Neural cell (in vitro differentiated cells): Measurements from ENCODE around the gene COLEC12. TPM values are rescaled to one million over a fixed set of nuclear protein-coding genes. Genes with fewer than 3 reads are reported as not detected.

ENCODE experiments used
- H2AFZ ChIP-seq: fragments of 200-600, 300-800 bp; sonication (generic), shearing (Covaris generic); 2 replicates; pipeline ENCODE4 v1.6.0; 2014; ENCODE audit warnings: low read depth, mild to moderate bottlenecking, antibody characterized with exemption, low read length, moderate library complexity
- H3F3A ChIP-seq: fragments of 200-600 bp; shearing (Covaris generic); 2 replicates; pipeline ENCODE4 v1.6.1; 2016; ENCODE audit warnings: mild to moderate bottlenecking, moderate library complexity, mixed read lengths, antibody characterized with exemption, low read length; ENCODE audit not compliant: insufficient read depth, poor library complexity, severe bottlenecking
- H3K27ac ChIP-seq: fragments of 200-600, 300-800 bp; sonication (generic), shearing (Covaris generic); 2 replicates; pipeline ENCODE4 v1.5.1; 2014; ENCODE audit warnings: mild to moderate bottlenecking, low read length, moderate library complexity
- H3K27me3 ChIP-seq: fragments of 300-800, 200-600 bp; sonication (generic), shearing (Covaris generic); 2 replicates; pipeline ENCODE4 v1.6.0; 2014; ENCODE audit warnings: mild to moderate bottlenecking, low read depth, low read length, moderate library complexity; ENCODE audit not compliant: insufficient read depth
- H3K36me3 ChIP-seq: fragments of 300-800, 200-600 bp; sonication (generic), shearing (Covaris generic); 2 replicates; pipeline ENCODE4 v1.5.1; 2014; ENCODE audit warnings: mild to moderate bottlenecking, antibody characterized with exemption, low read length, moderate library complexity; ENCODE audit not compliant: insufficient read depth
- H3K4me2 ChIP-seq: fragments of 300-800, 200-600 bp; sonication (generic), shearing (Covaris generic); 2 replicates; pipeline ENCODE4 v1.6.0; 2014; ENCODE audit warnings: mild to moderate bottlenecking, low read length
- H3K4me3 ChIP-seq: fragments of 300-800, 200-600 bp; sonication (generic), shearing (Covaris generic); 2 replicates; pipeline ENCODE4 v1.5.1; 2014; ENCODE audit warnings: mild to moderate bottlenecking, low read length, moderate library complexity
- H3K79me2 ChIP-seq: fragments of 200-600 bp; shearing (Covaris generic); replicated peaks from 2 replicates; pipeline ENCODE4 v1.6.0; 2014; ENCODE audit warnings: mild to moderate bottlenecking, low read length, moderate library complexity; ENCODE audit not compliant: insufficient read depth
- H3K9ac ChIP-seq: fragments of 300-800, 200-600 bp; sonication (generic), shearing (Covaris generic); 2 replicates; pipeline ENCODE4 v1.6.1; 2016; ENCODE audit warnings: mild to moderate bottlenecking, low read length, mixed read lengths
- H3K9me2 ChIP-seq: fragments of 200-600 bp; shearing (Covaris generic); 2 replicates; pipeline ENCODE4 v1.6.1; 2016; ENCODE audit warnings: mild to moderate bottlenecking, low read length, mixed read lengths; ENCODE audit not compliant: insufficient read depth
- H3K9me3 ChIP-seq: fragments of 200-600, 300-800 bp; sonication (generic), shearing (Covaris generic); 2 replicates; pipeline ENCODE4 v1.6.1; 2016; ENCODE audit warnings: mild to moderate bottlenecking, mixed run types, low read length, moderate library complexity, mixed read lengths
- H4K20me1 ChIP-seq: fragments of 200-600 bp; shearing (Covaris generic); 2 replicates; pipeline ENCODE4 v1.6.1; 2016; ENCODE audit warnings: mild to moderate bottlenecking, mixed run types; ENCODE audit not compliant: insufficient read depth
- CTCF ChIP-seq: fragments of 450-650 bp; IDR thresholded peaks from 2 replicates; pipeline ENCODE4 v1.5.1; 2014; ENCODE audit warnings: antibody characterized with exemption, mild to moderate bottlenecking, moderate library complexity; ENCODE audit not compliant: poor library complexity, severe bottlenecking
- EP300 ChIP-seq: fragments of 450-650 bp; conservative IDR thresholded peaks from 2 replicates; pipeline ENCODE4 v1.6.1; 2014; ENCODE audit warnings: antibody characterized with exemption, mild to moderate bottlenecking, moderate library complexity; ENCODE audit not compliant: poor library complexity, severe bottlenecking
- EZH2 ChIP-seq: fragments of 200-600, 300-800 bp; shearing (Covaris generic), sonication (generic); IDR thresholded peaks from 2 replicates; pipeline ENCODE4 v1.6.1; 2014; ENCODE audit warnings: antibody characterized with exemption, low read length, borderline replicate concordance, mild to moderate bottlenecking; ENCODE audit not compliant: insufficient read depth, poor library complexity, severe bottlenecking
- MXI1 ChIP-seq: fragments of 450-650 bp; conservative IDR thresholded peaks from 2 replicates; pipeline ENCODE4 v1.6.1; 2014; ENCODE audit warnings: antibody characterized with exemption, mild to moderate bottlenecking; ENCODE audit not compliant: poor library complexity, severe bottlenecking
- POLR2AphosphoS5 ChIP-seq: IDR thresholded peaks from 2 replicates; pipeline ENCODE4 v1.6.1; 2012
- RAD21 ChIP-seq: fragments of 450-650 bp; conservative IDR thresholded peaks from 2 replicates; pipeline ENCODE4 v1.6.1; 2014; ENCODE audit warnings: antibody characterized with exemption, mild to moderate bottlenecking, moderate library complexity
- REST ChIP-seq: IDR thresholded peaks from 2 replicates; pipeline ENCODE4 v1.6.1; 2012; ENCODE audit warnings: borderline replicate concordance
- SMC3 ChIP-seq: fragments of 450-650 bp; conservative IDR thresholded peaks from 2 replicates; pipeline ENCODE4 v1.6.1; 2014; ENCODE audit warnings: antibody characterized with exemption, mild to moderate bottlenecking, moderate library complexity; ENCODE audit not compliant: poor library complexity
- TAF1 ChIP-seq: IDR thresholded peaks from 2 replicates; pipeline ENCODE4 v1.6.1; 2012; ENCODE audit warnings: low read depth
- polyA plus RNA-seq: library from polyadenylated mRNA; depleted of rRNA; stranded (reverse); fragments of >200 nt; gene quantifications from 2 replicates; pipeline ENCODE4 v1.2.3, GENCODE V29; 2014

The COLEC12 gene
- polyA plus RNA-seq, 1 donor from 2014 or later = 0.42 TPM

DNA sequence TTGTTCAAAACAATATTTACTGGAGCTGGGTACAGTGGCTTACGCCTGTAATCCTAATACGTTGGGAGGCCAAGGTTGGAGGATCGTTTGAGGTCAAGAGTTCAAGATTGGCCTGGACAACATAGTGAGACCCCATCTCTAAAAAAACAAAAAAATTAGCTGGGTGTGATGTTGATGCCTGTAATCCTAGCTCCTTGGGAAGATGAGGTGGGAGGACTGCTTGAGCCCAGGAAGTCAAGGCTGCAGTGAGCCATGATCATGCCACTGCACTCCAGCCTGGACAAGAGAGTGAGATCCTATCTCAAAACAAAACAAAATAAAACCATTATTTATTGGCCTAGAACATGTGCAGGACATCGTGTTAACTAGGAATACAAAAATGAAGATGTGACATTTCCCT, 77.5 kb downstream of the COLEC12 start:
- H3K36me3 ChIP-seq = no peaks in the 10 kb centered on the region
- H3F3A ChIP-seq = no peaks in the 10 kb centered on the region
- H3K9me2 ChIP-seq = no peaks in the 10 kb centered on the region
- no peak for TF ChIP-seq EZH2
- no peak for TF ChIP-seq CTCF
- H3K4me3 ChIP-seq = no peak overlapping the region
- H3K4me2 ChIP-seq = no peak overlapping the region
- no peaks in the 10 kb centered on the region for H3K79me2 ChIP-seq
- no peak overlapping the region for H2AFZ ChIP-seq
- H3K9me3 ChIP-seq = no peaks in the 10 kb centered on the region
- no peak overlapping the region for H3K9ac ChIP-seq
- no peaks in the 10 kb centered on the region for H3K27me3 ChIP-seq
- H3K27ac ChIP-seq = no peak overlapping the region
- H4K20me1 ChIP-seq = no peaks in the 10 kb centered on the region

DNA sequence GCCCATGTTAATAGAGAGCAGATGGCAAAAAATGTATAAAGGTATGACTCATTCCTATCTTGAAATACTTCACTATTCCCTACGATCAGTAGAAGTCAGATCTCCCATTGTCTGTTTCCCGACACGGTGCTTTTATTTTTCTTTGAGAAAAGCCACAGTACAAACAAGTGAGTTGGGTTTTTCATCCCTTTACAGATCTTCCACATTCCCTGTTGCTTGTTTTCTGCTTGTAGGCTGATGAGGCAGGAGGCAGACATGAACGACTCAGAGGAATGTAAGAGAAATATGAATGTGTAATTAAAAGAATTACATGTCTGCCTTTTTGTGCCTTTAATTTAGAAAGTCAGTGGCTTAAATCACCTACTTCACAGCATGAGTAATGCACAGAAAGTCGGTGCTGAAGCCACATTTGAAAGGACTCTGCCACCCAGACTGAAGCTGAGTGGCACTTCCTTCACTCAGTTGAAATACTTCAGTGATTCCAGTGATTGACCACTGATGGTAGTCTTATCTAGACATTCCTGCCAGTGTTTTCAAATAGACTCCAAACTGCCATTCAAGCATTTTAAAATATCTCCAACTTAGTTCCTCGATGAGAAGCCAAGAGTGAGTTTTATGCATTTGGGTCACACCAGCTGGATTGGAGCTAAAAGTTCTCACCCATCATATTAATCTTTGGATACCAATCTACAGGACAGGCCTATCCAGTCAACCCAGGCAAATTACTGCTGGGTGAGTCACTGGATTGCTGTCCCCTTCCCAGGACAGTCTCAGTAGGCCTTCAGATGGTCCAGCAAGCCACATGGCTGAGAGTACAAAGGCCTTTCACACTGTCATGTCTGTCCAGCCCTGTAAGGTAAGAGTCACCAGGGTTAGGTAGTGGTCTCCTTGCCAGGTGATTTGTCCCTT, 79.0 kb downstream of the COLEC12 start:
- Histone ChIP-seq H3K4me2 (no peak overlapping the region), H3K4me3 (no peak overlapping the region), H3K27ac (no peak overlapping the region), H3K9me3 (no peaks in the 10 kb centered on the region), H3K79me2 (no peaks in the 10 kb centered on the region), H3F3A (no peaks in the 10 kb centered on the region), H3K9me2 (no peaks in the 10 kb centered on the region), H2AFZ (no peak overlapping the region), H3K27me3 (no peaks in the 10 kb centered on the region), H3K36me3 (no peaks in the 10 kb centered on the region), H4K20me1 (no peaks in the 10 kb centered on the region), H3K9ac (no peak overlapping the region)
- no peak for TF ChIP-seq POLR2AphosphoS5
- no peak for TF ChIP-seq EP300
- TF ChIP-seq TAF1 = no peak
- no peak for TF ChIP-seq REST
- no peak for TF ChIP-seq MXI1
- TF ChIP-seq SMC3 = no peak
- no peak for TF ChIP-seq EZH2
- TF ChIP-seq CTCF = no peak
- no peak for TF ChIP-seq RAD21
